Stimulated activated CD4-positive, alpha-beta T cell treated with anti-CD3 and anti-CD28 coated beads, Interleukin-2, amount 100 ng/mL, for 4 hours (primary cell): ENCODE results near the gene CTXN3.

Source experiments
- DNase-seq: peaks from one replicate; pipeline ENCODE4 v3.0.0-alpha.2; 2020; ENCODE audit warnings: low read depth

CTXN3 gene

GRCh38 chr5:127649018-127649439 lies at the start of gene CTXN3:
CTXN3 (plus strand) TSS chr5:127649082; CDS start chr5:127657522, 8,440 bp downstream.
- DNase-seq: no peak

GRCh38 chr5:127599320-127599719 lies 49.6 kb upstream of the CTXN3 start:
- DNase-seq: no peak

GRCh38 chr5:127599847-127600246 lies 49.0 kb upstream of the CTXN3 start:
- DNase-seq: no peak

- no peak for DNase-seq
Measured at GRCh38 chr5:127601111-127601510, 47.8 kb upstream of the CTXN3 start.

- no peak for DNase-seq
Measured at GRCh38 chr5:127601601-127602000, 47.3 kb upstream of the CTXN3 start.

- no peak for DNase-seq
Measured at GRCh38 chr5:127602481-127602880, 46.4 kb upstream of the CTXN3 start.

GRCh38 chr5:127602896-127603844 lies 45.7 kb upstream of the CTXN3 start:
- no peak for DNase-seq

- DNase-seq: no peak
Measured at GRCh38 chr5:127608077-127608660, 40.7 kb upstream of the CTXN3 start.

- DNase-seq: no peak
Measured at GRCh38 chr5:127609011-127609410, 39.9 kb upstream of the CTXN3 start.

- no peak for DNase-seq
Measured at GRCh38 chr5:127609957-127610356, 38.9 kb upstream of the CTXN3 start.

- no peak for DNase-seq
Measured at GRCh38 chr5:127612441-127613141, 36.3 kb upstream of the CTXN3 start.

GRCh38 chr5:127615916-127616315 lies 33.0 kb upstream of the CTXN3 start:
- DNase-seq: no peak

GRCh38 chr5:127619908-127620479 lies 28.9 kb upstream of the CTXN3 start:
- no peak for DNase-seq

GRCh38 chr5:127621601-127622325 lies 27.1 kb upstream of the CTXN3 start:
- no peak for DNase-seq

- DNase-seq: no peak
Measured at GRCh38 chr5:127634007-127634406, 14.9 kb upstream of the CTXN3 start.

GRCh38 chr5:127639828-127640227 lies 9.1 kb upstream of the CTXN3 start:
- DNase-seq: no peak

GRCh38 chr5:127642949-127643348 lies 5.9 kb upstream of the CTXN3 start:
- DNase-seq: no peak

GRCh38 chr5:127643607-127644006 lies 5.3 kb upstream of the CTXN3 start:
- no peak for DNase-seq

- no peak for DNase-seq
Measured at GRCh38 chr5:127645300-127645726, 3.6 kb upstream of the CTXN3 start.

- DNase-seq: no peak
Measured at GRCh38 chr5:127647361-127647958, 1.4 kb upstream of the CTXN3 start.

- no peak for DNase-seq
Measured at GRCh38 chr5:127650022-127650421, 1.1 kb downstream of the CTXN3 start.
